ENCODE data around the gene BCL2L15. TPM values are rescaled to one million over a fixed set of nuclear protein-coding genes. Genes with fewer than 3 reads are reported as not detected.

The BCL2L15 gene
- total and polyA plus RNA-seq, 2 of the 13 experiments (the other 11 are each of a cell fraction or from before 2014, with no cell fraction given), result 0.03 to 0.27 TPM

GRCh38 chr1:113904674-113905434, 17.5 kb upstream of the BCL2L15 start, which contains the start of the genes AP4B1 and DCLRE1B (continued):
- TF ChIP-seq, protein P1, sequence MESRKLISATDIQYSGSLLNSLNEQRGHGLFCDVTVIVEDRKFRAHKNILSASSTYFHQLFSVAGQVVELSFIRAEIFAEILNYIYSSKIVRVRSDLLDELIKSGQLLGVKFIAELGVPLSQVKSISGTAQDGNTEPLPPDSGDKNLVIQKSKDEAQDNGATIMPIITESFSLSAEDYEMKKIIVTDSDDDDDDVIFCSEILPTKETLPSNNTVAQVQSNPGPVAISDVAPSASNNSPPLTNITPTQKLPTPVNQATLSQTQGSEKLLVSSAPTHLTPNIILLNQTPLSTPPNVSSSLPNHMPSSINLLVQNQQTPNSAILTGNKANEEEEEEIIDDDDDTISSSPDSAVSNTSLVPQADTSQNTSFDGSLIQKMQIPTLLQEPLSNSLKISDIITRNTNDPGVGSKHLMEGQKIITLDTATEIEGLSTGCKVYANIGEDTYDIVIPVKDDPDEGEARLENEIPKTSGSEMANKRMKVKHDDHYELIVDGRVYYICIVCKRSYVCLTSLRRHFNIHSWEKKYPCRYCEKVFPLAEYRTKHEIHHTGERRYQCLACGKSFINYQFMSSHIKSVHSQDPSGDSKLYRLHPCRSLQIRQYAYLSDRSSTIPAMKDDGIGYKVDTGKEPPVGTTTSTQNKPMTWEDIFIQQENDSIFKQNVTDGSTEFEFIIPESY (CRISPR knock-in tag; IDR thresholded peaks at IDR 0.05), result peak; percentile 13; the same call in 1 of the 2 replicates
- TF ChIP-seq, protein P2, sequence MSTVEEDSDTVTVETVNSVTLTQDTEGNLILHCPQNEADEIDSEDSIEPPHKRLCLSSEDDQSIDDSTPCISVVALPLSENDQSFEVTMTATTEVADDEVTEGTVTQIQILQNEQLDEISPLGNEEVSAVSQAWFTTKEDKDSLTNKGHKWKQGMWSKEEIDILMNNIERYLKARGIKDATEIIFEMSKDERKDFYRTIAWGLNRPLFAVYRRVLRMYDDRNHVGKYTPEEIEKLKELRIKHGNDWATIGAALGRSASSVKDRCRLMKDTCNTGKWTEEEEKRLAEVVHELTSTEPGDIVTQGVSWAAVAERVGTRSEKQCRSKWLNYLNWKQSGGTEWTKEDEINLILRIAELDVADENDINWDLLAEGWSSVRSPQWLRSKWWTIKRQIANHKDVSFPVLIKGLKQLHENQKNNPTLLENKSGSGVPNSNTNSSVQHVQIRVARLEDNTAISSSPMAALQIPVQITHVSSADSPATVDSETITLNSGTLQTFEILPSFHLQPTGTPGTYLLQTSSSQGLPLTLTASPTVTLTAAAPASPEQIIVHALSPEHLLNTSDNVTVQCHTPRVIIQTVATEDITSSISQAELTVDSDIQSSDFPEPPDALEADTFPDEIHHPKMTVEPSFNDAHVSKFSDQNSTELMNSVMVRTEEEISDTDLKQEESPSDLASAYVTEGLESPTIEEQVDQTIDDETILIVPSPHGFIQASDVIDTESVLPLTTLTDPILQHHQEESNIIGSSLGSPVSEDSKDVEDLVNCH (CRISPR knock-in tag; IDR thresholded peaks at IDR 0.05), result no peak
- TF ChIP-seq ZFY (CRISPR knock-in tag; IDR thresholded peaks at IDR 0.05) (peak; percentile 89), ZNF598 (CRISPR knock-in tag; IDR thresholded peaks at IDR 0.05; ENCODE audit: borderline replicate concordance) (no peak), DDIT3 (CRISPR knock-in tag; IDR thresholded peaks at IDR 0.05) (no peak), PAX8 (CRISPR knock-in tag; IDR thresholded peaks at IDR 0.05; ENCODE audit: borderline replicate concordance) (no peak), ZNF232 (CRISPR knock-in tag; IDR thresholded peaks at IDR 0.05; ENCODE audit: borderline replicate concordance) (peak; percentile 91; the same call in 1 of the 2 replicates), SNAI1 (CRISPR knock-in tag; IDR thresholded peaks at IDR 0.05; ENCODE audit: borderline replicate concordance) (peak; percentile 31; the same call in 1 of the 2 replicates), PPARG (CRISPR knock-in tag; conservative IDR thresholded peaks at IDR 0.05) (peak; percentile 34; the same call in 1 of the 2 replicates), ATF4 (CRISPR knock-in tag; IDR thresholded peaks at IDR 0.05) (peak in 1 of 2 experiments; percentile 63; a peak in 2 of 4 replicates), ATAD3A (CRISPR knock-in tag; IDR thresholded peaks at IDR 0.05) (no peak), ATF1 (CRISPR knock-in tag; IDR thresholded peaks at IDR 0.05) (no peak), ZKSCAN1 (IDR thresholded peaks at IDR 0.05; ENCODE audit: low read length) (no peak), NFRKB (IDR thresholded peaks at IDR 0.05) (no peak), ZNF672 (CRISPR knock-in tag; IDR thresholded peaks at IDR 0.05) (no peak), RAD51 (IDR thresholded peaks at IDR 0.05; ENCODE audit: borderline replicate concordance) (no peak), MED13 (CRISPR knock-in tag; IDR thresholded peaks at IDR 0.05) (peak; percentile 71; the same call in 1 of the 2 replicates), STAG1 (CRISPR knock-in tag; IDR thresholded peaks at IDR 0.05) (peak; percentile 54)
- TF ChIP-seq, protein P3, sequence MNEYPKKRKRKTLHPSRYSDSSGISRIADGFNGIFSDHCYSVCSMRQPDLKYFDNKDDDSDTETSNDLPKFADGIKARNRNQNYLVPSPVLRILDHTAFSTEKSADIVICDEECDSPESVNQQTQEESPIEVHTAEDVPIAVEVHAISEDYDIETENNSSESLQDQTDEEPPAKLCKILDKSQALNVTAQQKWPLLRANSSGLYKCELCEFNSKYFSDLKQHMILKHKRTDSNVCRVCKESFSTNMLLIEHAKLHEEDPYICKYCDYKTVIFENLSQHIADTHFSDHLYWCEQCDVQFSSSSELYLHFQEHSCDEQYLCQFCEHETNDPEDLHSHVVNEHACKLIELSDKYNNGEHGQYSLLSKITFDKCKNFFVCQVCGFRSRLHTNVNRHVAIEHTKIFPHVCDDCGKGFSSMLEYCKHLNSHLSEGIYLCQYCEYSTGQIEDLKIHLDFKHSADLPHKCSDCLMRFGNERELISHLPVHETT (CRISPR knock-in tag; conservative IDR thresholded peaks at IDR 0.05), result peak; percentile 95
- TF ChIP-seq, protein P4, sequence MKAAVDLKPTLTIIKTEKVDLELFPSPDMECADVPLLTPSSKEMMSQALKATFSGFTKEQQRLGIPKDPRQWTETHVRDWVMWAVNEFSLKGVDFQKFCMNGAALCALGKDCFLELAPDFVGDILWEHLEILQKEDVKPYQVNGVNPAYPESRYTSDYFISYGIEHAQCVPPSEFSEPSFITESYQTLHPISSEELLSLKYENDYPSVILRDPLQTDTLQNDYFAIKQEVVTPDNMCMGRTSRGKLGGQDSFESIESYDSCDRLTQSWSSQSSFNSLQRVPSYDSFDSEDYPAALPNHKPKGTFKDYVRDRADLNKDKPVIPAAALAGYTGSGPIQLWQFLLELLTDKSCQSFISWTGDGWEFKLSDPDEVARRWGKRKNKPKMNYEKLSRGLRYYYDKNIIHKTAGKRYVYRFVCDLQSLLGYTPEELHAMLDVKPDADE (CRISPR knock-in tag; IDR thresholded peaks at IDR 0.05), result no peak

All from HepG2 (cell line).